ENCODE measurements around the gene PGAP6. TPM values are rescaled to one million over a fixed set of nuclear protein-coding genes. Genes with fewer than 3 reads are reported as not detected.
A peak's percentile ranks its signal among the peaks of the same experiment; 100 is the strongest.

PGAP6 gene
- total RNA-seq, 2 experiments from 2014 or later, result 59.7 to 63.7 TPM

DNA sequence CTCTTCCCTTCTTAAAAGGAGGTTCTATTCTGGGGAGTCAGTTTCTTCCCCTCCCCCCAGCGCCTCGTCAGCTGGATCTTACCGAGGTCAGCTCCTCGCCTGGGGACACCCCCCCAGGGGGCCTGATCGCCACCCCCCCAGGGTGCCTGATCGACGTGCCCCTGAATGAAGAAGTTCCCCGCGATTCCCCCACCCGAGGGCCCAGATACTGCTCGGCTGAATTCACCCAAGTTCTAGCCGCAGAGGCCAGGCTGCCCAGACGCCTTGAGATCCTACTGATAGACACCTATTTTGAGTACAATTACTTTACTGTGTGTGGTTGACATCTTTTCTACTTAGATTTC is 45.1 kb upstream of the PGAP6 start:
- Histone ChIP-seq H3K9me3 (ENCODE audit: control insufficient read depth in 1 of 2, insufficient read depth in 1 of 2, low read length in 2 of 2) (no peaks in the 10 kb centered on the region), H3K4me1 (ENCODE audit: insufficient read depth, low read length) (peaks cover 34% of the 10 kb centered on the region), H3K4me3 (ENCODE audit: low read length) (peak overlapping the region; percentile 53), H3K27me3 (ENCODE audit: control insufficient read depth in 1 of 2, insufficient read depth in 2 of 2, low read length in 2 of 2) (no peaks in the 10 kb centered on the region), H3K27ac (ENCODE audit: low read depth in 1 of 2, low read length in 2 of 2) (no peak overlapping the region), H3K36me3 (ENCODE audit: insufficient read depth, low read length) (no peaks in the 10 kb centered on the region)
- ChIA-PET POLR2A (interaction anchor here (1.4 kb wide), 1 partner anchor 101 kb away, joined by 3 read pairs; the partner anchor contains the start of gene CAPN15), CTCF (no interaction called here)
- intact Hi-C loops (cut with DNase I, micrococcal nuclease), result loop anchor here in 1 of 2 experiments (5.0 kb wide), 2 partner anchors 75 to 100 kb away; partner anchors contain the start of genes AXIN1 and CAPN15
- no peak for ATAC-seq (ENCODE audit: poor library complexity)
- H3K27ac Mint-ChIP-seq, result peak overlapping the region; percentile 74
- no peak for DNase-seq
- H3K4me1 Mint-ChIP-seq (ENCODE audit: low read depth), result peaks cover 44% of the 10 kb centered on the region
- H3K27me3 Mint-ChIP-seq, result no peaks in the 10 kb centered on the region
- H3K4me3 Mint-ChIP-seq, result peak overlapping the region; percentile 91
- TF ChIP-seq, protein P1, sequence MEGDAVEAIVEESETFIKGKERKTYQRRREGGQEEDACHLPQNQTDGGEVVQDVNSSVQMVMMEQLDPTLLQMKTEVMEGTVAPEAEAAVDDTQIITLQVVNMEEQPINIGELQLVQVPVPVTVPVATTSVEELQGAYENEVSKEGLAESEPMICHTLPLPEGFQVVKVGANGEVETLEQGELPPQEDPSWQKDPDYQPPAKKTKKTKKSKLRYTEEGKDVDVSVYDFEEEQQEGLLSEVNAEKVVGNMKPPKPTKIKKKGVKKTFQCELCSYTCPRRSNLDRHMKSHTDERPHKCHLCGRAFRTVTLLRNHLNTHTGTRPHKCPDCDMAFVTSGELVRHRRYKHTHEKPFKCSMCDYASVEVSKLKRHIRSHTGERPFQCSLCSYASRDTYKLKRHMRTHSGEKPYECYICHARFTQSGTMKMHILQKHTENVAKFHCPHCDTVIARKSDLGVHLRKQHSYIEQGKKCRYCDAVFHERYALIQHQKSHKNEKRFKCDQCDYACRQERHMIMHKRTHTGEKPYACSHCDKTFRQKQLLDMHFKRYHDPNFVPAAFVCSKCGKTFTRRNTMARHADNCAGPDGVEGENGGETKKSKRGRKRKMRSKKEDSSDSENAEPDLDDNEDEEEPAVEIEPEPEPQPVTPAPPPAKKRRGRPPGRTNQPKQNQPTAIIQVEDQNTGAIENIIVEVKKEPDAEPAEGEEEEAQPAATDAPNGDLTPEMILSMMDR (IDR thresholded peaks at IDR 0.05), result no peak
- peaks cover 23% of the 10 kb centered on the region for H3K36me3 Mint-ChIP-seq (ENCODE audit: low read depth)
- H3K9me3 Mint-ChIP-seq, result no peaks in the 10 kb centered on the region

DNA sequence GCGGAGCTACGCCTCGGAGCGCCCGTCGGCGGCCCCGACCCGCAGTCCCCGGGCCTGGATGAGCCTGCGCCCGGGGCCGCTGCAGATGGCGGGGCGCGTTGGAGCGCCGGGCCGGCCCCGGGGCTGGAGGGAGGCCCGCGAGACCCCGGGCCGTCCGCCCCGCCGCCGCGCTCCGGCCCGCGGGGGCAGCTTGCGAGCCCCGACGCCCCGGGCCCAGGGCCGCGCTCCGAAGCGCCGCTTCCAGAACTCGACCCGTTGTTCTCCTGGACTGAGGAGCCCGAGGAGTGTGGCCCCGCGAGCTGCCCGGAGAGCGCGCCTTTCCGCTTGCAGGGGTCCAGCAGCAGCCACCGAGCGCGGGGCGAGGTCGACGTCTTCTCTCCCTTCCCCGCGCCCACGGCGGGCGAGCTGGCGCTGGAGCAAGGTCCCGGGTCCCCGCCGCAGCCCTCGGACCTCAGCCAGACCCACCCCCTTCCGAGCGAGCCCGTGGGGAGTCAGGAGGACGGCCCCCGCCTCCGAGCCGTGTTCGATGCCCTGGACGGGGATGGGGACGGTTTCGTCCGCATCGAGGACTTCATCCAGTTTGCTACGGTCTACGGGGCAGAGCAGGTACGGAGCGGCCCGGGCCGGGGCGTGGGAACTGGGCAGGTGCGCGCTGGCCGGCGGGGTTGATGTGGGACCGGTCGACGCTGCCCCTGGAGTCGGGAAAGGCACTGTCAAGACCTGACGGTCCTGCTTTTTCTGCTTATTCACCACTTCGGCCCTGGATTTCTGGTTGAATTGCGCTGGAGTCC is 44.5 kb upstream of the PGAP6 start:
- Histone ChIP-seq H3K4me1 (ENCODE audit: insufficient read depth, low read length) (peaks cover 34% of the 10 kb centered on the region), H3K36me3 (ENCODE audit: insufficient read depth, low read length) (no peaks in the 10 kb centered on the region), H3K9me3 (ENCODE audit: control insufficient read depth in 1 of 2, insufficient read depth in 1 of 2, low read length in 2 of 2) (no peaks in the 10 kb centered on the region), H3K4me3 (ENCODE audit: low read length) (peak overlapping the region; percentile 53), H3K27ac (ENCODE audit: low read depth in 1 of 2, low read length in 2 of 2) (no peak overlapping the region), H3K27me3 (ENCODE audit: control insufficient read depth in 1 of 2, insufficient read depth in 2 of 2, low read length in 2 of 2) (no peaks in the 10 kb centered on the region)
- TF ChIP-seq, protein P1 (IDR thresholded peaks at IDR 0.05), result no peak
- Mint-ChIP-seq H3K36me3 (ENCODE audit: low read depth) (peaks cover 23% of the 10 kb centered on the region), H3K27ac (peak overlapping the region; percentile 74), H3K4me3 (peak overlapping the region; percentile 91), H3K4me1 (ENCODE audit: low read depth) (peaks cover 44% of the 10 kb centered on the region), H3K27me3 (no peaks in the 10 kb centered on the region), H3K9me3 (no peaks in the 10 kb centered on the region)
- POLR2A ChIA-PET, result interaction anchor here (1.4 to 2.2 kb wide), 4 partner anchors 25 to 101 kb away, joined by 3 to 16 read pairs (median 12); partner anchors contain the start of genes CAPN15, DECR2, MRPL28 and PGAP6
- peak in 3 of 14 experiments; percentile 11 to 39 (median 32) for DNase-seq
- no peak for ATAC-seq (ENCODE audit: poor library complexity)
- intact Hi-C loops (cut with DNase I, micrococcal nuclease), result loop anchor here in 1 of 2 experiments (5.0 kb wide), 2 partner anchors 74 to 101 kb away; partner anchors contain the start of genes AXIN1 and CAPN15
- CTCF ChIA-PET, result no interaction called here

DNA sequence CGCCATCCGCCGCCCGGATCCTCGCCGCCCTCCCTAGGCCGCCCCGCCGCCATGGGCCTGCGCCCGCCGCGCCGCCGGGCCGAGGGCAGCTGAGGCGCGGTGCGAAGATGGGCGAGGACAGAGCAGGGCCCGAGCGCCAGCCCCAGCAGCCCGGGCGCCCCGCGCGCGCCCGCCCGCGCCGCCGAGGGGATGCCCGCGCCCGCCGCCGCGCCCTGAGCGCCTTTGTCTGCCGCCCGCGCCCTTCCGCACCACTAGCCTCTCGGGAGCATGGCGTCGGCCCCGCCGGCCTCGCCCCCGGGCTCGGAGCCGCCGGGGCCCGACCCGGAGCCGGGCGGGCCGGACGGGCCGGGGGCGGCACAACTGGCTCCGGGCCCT is 43.9 kb upstream of the PGAP6 start:
- H3K9me3 ChIP-seq (ENCODE audit: control insufficient read depth in 1 of 2, insufficient read depth in 1 of 2, low read length in 2 of 2), result no peaks in the 10 kb centered on the region
- intact Hi-C loops (cut with DNase I, micrococcal nuclease), result loop anchor here (1.0 to 5.0 kb wide), 5 partner anchors 25 to 102 kb away; partner anchors contain the start of genes AXIN1 (in 2 of the 2), CAPN15 (in 1 of the 2) and DECR2 (in 1 of the 2)
- peaks cover 39% of the 10 kb centered on the region for H3K4me1 Mint-ChIP-seq (ENCODE audit: low read depth)
- peaks cover 19% of the 10 kb centered on the region for H3K36me3 Mint-ChIP-seq (ENCODE audit: low read depth)
- DNase-seq, result peak in 5 of 14 experiments; percentile 29 to 78 (median 55)
- peak overlapping the region in 1 of 2 donors; percentile 70 for H3K27ac ChIP-seq (ENCODE audit: low read depth in 1 of 2, low read length in 2 of 2)
- no peaks in the 10 kb centered on the region for H3K27me3 Mint-ChIP-seq
- TF ChIP-seq, protein P1 (IDR thresholded peaks at IDR 0.05), result no peak
- no peaks in the 10 kb centered on the region for H3K27me3 ChIP-seq (ENCODE audit: control insufficient read depth in 1 of 2, insufficient read depth in 2 of 2, low read length in 2 of 2)
- ChIA-PET CTCF (interaction anchor here (0.9 to 1.2 kb wide), 3 partner anchors 24 to 62 kb away, joined by 5 to 7 read pairs (median 5); partner anchors contain the start of gene DECR2), POLR2A (interaction anchor here (1.1 to 2.2 kb wide), 5 partner anchors 24 to 102 kb away, joined by 3 to 16 read pairs (median 7); partner anchors contain the start of genes CAPN15, DECR2, MRPL28 and PGAP6)
- H3K27ac Mint-ChIP-seq, result peak overlapping the region; percentile 93
- H3K4me3 ChIP-seq (ENCODE audit: low read length), result peak overlapping the region; percentile 72
- peak overlapping the region; percentile 95 for H3K4me3 Mint-ChIP-seq
- peak; percentile 52 for ATAC-seq (ENCODE audit: poor library complexity)
- H3K9me3 Mint-ChIP-seq, result no peaks in the 10 kb centered on the region
- H3K4me1 ChIP-seq (ENCODE audit: insufficient read depth, low read length), result peaks cover 34% of the 10 kb centered on the region
- no peaks in the 10 kb centered on the region for H3K36me3 ChIP-seq (ENCODE audit: insufficient read depth, low read length)

Data from CD4-positive, alpha-beta T cell (primary cell).